ENCODE results near the gene MISP.

DNA sequence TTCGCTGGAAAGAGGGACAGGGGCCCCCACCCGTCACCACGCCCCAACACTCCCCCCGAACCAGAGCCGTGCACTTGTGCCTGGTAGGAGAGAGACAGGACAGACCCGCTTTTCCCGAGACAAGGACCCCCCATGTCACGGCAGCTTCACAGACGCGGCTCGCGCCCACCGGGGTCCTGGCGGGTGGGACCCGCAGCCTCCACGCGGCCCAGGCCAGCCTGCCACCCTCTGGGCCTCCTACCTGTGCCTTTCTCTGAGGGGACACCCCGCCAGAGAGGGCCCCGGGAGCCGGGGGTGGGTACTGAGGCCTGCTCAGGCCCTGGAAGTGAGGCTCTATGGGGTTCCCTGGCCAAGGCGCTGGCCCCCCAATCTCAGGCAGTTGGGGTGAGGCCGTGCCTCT lies 4.0 kb upstream of the MISP start:
- TF ChIP-seq POLR2A (IDR thresholded peaks at IDR 0.05; ENCODE audit: insufficient read depth in 1 of 2, low read depth in 2 of 2, low read length in 2 of 2) (no peak), JUN (CRISPR knock-in tag; IDR thresholded peaks at IDR 0.05) (no peak), SP5 (CRISPR knock-in tag; IDR thresholded peaks at IDR 0.05; ENCODE audit: borderline replicate concordance, low read depth) (no peak), RORA (CRISPR knock-in tag; IDR thresholded peaks at IDR 0.05) (no peak), HIVEP1 (CRISPR knock-in tag; IDR thresholded peaks at IDR 0.05) (no peak), ZNF24 (IDR thresholded peaks at IDR 0.05) (no peak), ZKSCAN1 (IDR thresholded peaks at IDR 0.05; ENCODE audit: low read length) (no peak), FOXP1 (IDR thresholded peaks at IDR 0.05) (no peak), FOXP1 (CRISPR knock-in tag; IDR thresholded peaks at IDR 0.05) (no peak), SKI (IDR thresholded peaks at IDR 0.05; ENCODE audit: partially characterized antibody) (no peak)
- TF ChIP-seq, protein P1, sequence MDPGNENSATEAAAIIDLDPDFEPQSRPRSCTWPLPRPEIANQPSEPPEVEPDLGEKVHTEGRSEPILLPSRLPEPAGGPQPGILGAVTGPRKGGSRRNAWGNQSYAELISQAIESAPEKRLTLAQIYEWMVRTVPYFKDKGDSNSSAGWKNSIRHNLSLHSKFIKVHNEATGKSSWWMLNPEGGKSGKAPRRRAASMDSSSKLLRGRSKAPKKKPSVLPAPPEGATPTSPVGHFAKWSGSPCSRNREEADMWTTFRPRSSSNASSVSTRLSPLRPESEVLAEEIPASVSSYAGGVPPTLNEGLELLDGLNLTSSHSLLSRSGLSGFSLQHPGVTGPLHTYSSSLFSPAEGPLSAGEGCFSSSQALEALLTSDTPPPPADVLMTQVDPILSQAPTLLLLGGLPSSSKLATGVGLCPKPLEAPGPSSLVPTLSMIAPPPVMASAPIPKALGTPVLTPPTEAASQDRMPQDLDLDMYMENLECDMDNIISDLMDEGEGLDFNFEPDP (CRISPR knock-in tag; conservative IDR thresholded peaks at IDR 0.05) = no peak
- TF ChIP-seq, protein P2, sequence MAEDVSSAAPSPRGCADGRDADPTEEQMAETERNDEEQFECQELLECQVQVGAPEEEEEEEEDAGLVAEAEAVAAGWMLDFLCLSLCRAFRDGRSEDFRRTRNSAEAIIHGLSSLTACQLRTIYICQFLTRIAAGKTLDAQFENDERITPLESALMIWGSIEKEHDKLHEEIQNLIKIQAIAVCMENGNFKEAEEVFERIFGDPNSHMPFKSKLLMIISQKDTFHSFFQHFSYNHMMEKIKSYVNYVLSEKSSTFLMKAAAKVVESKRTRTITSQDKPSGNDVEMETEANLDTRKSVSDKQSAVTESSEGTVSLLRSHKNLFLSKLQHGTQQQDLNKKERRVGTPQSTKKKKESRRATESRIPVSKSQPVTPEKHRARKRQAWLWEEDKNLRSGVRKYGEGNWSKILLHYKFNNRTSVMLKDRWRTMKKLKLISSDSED (CRISPR knock-in tag; IDR thresholded peaks at IDR 0.05) = no peak
- TF ChIP-seq, protein P3, sequence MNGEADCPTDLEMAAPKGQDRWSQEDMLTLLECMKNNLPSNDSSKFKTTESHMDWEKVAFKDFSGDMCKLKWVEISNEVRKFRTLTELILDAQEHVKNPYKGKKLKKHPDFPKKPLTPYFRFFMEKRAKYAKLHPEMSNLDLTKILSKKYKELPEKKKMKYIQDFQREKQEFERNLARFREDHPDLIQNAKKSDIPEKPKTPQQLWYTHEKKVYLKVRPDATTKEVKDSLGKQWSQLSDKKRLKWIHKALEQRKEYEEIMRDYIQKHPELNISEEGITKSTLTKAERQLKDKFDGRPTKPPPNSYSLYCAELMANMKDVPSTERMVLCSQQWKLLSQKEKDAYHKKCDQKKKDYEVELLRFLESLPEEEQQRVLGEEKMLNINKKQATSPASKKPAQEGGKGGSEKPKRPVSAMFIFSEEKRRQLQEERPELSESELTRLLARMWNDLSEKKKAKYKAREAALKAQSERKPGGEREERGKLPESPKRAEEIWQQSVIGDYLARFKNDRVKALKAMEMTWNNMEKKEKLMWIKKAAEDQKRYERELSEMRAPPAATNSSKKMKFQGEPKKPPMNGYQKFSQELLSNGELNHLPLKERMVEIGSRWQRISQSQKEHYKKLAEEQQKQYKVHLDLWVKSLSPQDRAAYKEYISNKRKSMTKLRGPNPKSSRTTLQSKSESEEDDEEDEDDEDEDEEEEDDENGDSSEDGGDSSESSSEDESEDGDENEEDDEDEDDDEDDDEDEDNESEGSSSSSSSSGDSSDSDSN (CRISPR knock-in tag; IDR thresholded peaks at IDR 0.05) = no peak
- TF ChIP-seq, protein P4, sequence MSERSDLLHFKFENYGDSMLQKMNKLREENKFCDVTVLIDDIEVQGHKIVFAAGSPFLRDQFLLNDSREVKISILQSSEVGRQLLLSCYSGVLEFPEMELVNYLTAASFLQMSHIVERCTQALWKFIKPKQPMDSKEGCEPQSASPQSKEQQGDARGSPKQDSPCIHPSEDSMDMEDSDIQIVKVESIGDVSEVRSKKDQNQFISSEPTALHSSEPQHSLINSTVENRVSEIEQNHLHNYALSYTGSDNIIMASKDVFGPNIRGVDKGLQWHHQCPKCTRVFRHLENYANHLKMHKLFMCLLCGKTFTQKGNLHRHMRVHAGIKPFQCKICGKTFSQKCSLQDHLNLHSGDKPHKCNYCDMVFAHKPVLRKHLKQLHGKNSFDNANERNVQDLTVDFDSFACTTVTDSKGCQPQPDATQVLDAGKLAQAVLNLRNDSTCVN (CRISPR knock-in tag; IDR thresholded peaks at IDR 0.05; ENCODE audit: borderline replicate concordance) = no peak
- TF ChIP-seq, protein P5, sequence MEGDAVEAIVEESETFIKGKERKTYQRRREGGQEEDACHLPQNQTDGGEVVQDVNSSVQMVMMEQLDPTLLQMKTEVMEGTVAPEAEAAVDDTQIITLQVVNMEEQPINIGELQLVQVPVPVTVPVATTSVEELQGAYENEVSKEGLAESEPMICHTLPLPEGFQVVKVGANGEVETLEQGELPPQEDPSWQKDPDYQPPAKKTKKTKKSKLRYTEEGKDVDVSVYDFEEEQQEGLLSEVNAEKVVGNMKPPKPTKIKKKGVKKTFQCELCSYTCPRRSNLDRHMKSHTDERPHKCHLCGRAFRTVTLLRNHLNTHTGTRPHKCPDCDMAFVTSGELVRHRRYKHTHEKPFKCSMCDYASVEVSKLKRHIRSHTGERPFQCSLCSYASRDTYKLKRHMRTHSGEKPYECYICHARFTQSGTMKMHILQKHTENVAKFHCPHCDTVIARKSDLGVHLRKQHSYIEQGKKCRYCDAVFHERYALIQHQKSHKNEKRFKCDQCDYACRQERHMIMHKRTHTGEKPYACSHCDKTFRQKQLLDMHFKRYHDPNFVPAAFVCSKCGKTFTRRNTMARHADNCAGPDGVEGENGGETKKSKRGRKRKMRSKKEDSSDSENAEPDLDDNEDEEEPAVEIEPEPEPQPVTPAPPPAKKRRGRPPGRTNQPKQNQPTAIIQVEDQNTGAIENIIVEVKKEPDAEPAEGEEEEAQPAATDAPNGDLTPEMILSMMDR (CRISPR knock-in tag; IDR thresholded peaks at IDR 0.05) = no peak

All from HepG2 (cell line).